Left ventricle myocardium inferior (tissue), 1 donor: ENCODE data around the gene RAD51B. TPM values are rescaled to one million over a fixed set of nuclear protein-coding genes. Genes with fewer than 3 reads are reported as not detected.
A peak's percentile ranks its signal among the peaks of the same experiment; 100 is the strongest.

Experiments used
- DNase-seq: peaks from one replicate; pipeline ENCODE4 v3.0.0-alpha.2; 2020
- H3K27ac ChIP-seq: fragments of 200-600 bp; replicated peaks from 2 replicates; pipeline ENCODE4 v1.8.0; 2021
- H3K27me3 ChIP-seq: fragments of 200-600 bp; 2 replicates; pipeline ENCODE4 v1.8.0; 2021; ENCODE audit warnings: low read depth
- H3K36me3 ChIP-seq: fragments of 200-600 bp; 2 replicates; pipeline ENCODE4 v1.8.0; 2021
- H3K4me1 ChIP-seq: fragments of 200-600 bp; 2 replicates; pipeline ENCODE4 v1.8.0; 2021
- H3K4me3 ChIP-seq: fragments of 200-600 bp; 2 replicates; pipeline ENCODE4 v1.8.0; 2021; ENCODE audit warnings: mild to moderate bottlenecking, moderate library complexity
- H3K9me3 ChIP-seq: fragments of 200-600 bp; replicated peaks from 2 replicates; pipeline ENCODE4 v1.8.0; 2021
- CTCF ChIP-seq: fragments of 200-600 bp; IDR thresholded peaks from 2 replicates; pipeline ENCODE4 v1.8.0; 2021; ENCODE audit warnings: antibody characterized with exemption, mild to moderate bottlenecking, borderline replicate concordance
- intact Hi-C: fragments of 100-400 bp; cut with micrococcal nuclease; formaldehyde crosslinking; loops from one replicate; pipeline ENCODE4 v1.11.0; 2022
- total RNA-seq: library from RNA; stranded (reverse); fragmentation: NEBNext Ultra II Directional; extraction: Animal tissue kit (Norgen Biotek cat#: 25700); gene quantifications from one replicate; pipeline ENCODE4 v1.2.1, GENCODE V29; 2021
- donor health status: DM: no; HTN: yes; CAD: no; lungs with severe emphysema.

Gene RAD51B
- total RNA-seq, 1 donor from 2014 or later: 2.4 TPM

GRCh38 chr14:68462683-68463082, 643.1 kb downstream of the RAD51B start:
- Histone ChIP-seq H3K27ac (no peak overlapping the region), H3K4me1 (peaks cover 35% of the 10 kb centered on the region), H3K9me3 (no peaks in the 10 kb centered on the region), H3K27me3 (no peaks in the 10 kb centered on the region), H3K36me3 (no peaks in the 10 kb centered on the region), H3K4me3 (no peak overlapping the region)
- no peak for TF ChIP-seq CTCF
- no peak for DNase-seq
- intact Hi-C loops: no loop called here

- H3K9me3 ChIP-seq: no peaks in the 10 kb centered on the region
- no peak for DNase-seq
- no peak overlapping the region for H3K4me3 ChIP-seq
- no peak for TF ChIP-seq CTCF
- no peak overlapping the region for H3K27ac ChIP-seq
- H3K4me1 ChIP-seq: peaks cover 35% of the 10 kb centered on the region
- H3K36me3 ChIP-seq: no peaks in the 10 kb centered on the region
- intact Hi-C loops: no loop called here
- H3K27me3 ChIP-seq: no peaks in the 10 kb centered on the region
Observed at GRCh38 chr14:68463299-68463698, 643.7 kb downstream of the RAD51B start.

- no peak for DNase-seq
- intact Hi-C loops: no loop called here
- TF ChIP-seq CTCF: no peak
- Histone ChIP-seq H3K4me3 (no peak overlapping the region), H3K9me3 (no peaks in the 10 kb centered on the region), H3K27ac (no peak overlapping the region), H3K27me3 (no peaks in the 10 kb centered on the region), H3K4me1 (peaks cover 29% of the 10 kb centered on the region), H3K36me3 (no peaks in the 10 kb centered on the region)
Observed at GRCh38 chr14:68463705-68464374, 644.3 kb downstream of the RAD51B start.

GRCh38 chr14:68464711-68465110, 645.1 kb downstream of the RAD51B start:
- no peak for DNase-seq
- H3K27ac ChIP-seq: no peak overlapping the region
- intact Hi-C loops: no loop called here
- H3K4me3 ChIP-seq: no peak overlapping the region
- H3K36me3 ChIP-seq: no peaks in the 10 kb centered on the region
- no peak for TF ChIP-seq CTCF
- peaks cover 20% of the 10 kb centered on the region for H3K4me1 ChIP-seq
- no peaks in the 10 kb centered on the region for H3K9me3 ChIP-seq
- no peaks in the 10 kb centered on the region for H3K27me3 ChIP-seq

- Histone ChIP-seq H3K36me3 (no peaks in the 10 kb centered on the region), H3K9me3 (no peaks in the 10 kb centered on the region), H3K4me1 (peaks cover 13% of the 10 kb centered on the region), H3K27me3 (no peaks in the 10 kb centered on the region), H3K4me3 (no peak overlapping the region), H3K27ac (peak overlapping the region; percentile 37)
- DNase-seq: no peak
- intact Hi-C loops: no loop called here
- no peak for TF ChIP-seq CTCF
Observed at GRCh38 chr14:68466491-68466977, 647.0 kb downstream of the RAD51B start.
